ENCODE measurements around the gene ACSBG1. TPM values are rescaled to one million over a fixed set of nuclear protein-coding genes. Genes with fewer than 3 reads are reported as not detected.

Gene ACSBG1, protein sequence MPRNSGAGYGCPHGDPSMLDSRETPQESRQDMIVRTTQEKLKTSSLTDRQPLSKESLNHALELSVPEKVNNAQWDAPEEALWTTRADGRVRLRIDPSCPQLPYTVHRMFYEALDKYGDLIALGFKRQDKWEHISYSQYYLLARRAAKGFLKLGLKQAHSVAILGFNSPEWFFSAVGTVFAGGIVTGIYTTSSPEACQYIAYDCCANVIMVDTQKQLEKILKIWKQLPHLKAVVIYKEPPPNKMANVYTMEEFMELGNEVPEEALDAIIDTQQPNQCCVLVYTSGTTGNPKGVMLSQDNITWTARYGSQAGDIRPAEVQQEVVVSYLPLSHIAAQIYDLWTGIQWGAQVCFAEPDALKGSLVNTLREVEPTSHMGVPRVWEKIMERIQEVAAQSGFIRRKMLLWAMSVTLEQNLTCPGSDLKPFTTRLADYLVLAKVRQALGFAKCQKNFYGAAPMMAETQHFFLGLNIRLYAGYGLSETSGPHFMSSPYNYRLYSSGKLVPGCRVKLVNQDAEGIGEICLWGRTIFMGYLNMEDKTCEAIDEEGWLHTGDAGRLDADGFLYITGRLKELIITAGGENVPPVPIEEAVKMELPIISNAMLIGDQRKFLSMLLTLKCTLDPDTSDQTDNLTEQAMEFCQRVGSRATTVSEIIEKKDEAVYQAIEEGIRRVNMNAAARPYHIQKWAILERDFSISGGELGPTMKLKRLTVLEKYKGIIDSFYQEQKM
- 0.48 and 1.2 TPM in 2 replicates for total RNA-seq (2021)
- percentile 20 among the genes with signal in this experiment for Bru-seq, nascent RNA
- BruChase-seq, experiment 1, labeled RNA remaining after a 2-hour chase = percentile 14 among the genes with signal in this experiment
- percentile 15 among the genes with signal in this experiment for BruChase-seq, experiment 2, labeled RNA remaining after a 6-hour chase
- long read RNA-seq = 0 reads

DNA sequence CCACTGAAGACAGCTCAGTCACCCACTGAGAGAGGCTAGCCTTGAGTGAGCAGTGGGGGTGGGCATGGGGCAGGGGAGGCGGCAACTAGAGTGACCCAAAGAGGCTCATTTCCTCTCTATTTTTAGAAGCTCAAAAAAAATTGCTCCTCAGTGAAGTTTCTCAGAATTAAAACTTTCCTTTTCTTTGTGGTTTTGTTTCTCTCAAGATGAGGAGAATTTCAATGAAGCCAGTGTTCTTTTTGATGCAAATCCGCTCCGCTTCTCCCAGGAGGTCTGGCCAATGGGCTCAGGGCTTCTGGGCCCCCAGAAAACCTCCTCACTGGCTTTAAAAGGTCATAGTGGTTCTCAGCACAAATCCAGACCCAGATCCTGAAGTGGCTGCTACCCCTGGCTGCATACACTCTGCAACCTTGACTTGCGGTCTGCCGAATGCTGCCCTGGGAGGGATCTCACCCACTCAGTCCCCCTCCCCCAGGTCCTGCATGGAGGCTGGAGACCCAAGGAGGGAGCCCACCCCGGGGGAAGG is at the start of gene ACSBG1:
ACSBG1 (minus strand) TSS at position 51 of the 526 bp plus-strand sequence. CDS start 64 bp downstream, outside the sequence.
- Histone ChIP-seq H3K27ac (no peak within 1 kb of the TSS), H3K4me2 (no peak within 1 kb of the TSS), H3K27me3 (ENCODE audit: insufficient read depth, low read depth) (no peaks in the 10 kb centered on the region; the same call in 1 of the 2 replicates), H3K36me3 (ENCODE audit: low read depth) (no peaks in the 10 kb centered on the region), H4K20me1 (ENCODE audit: insufficient read depth) (no peaks in the 10 kb centered on the region), H3K4me3 (no peak within 1 kb of the TSS), H3K9me2 (ENCODE audit: insufficient read depth) (no peaks in the 10 kb centered on the region), H3F3A (ENCODE audit: insufficient read depth, low read depth) (no peaks in the 10 kb centered on the region; the same call in 1 of the 2 replicates), H3K9me3 (ENCODE audit: insufficient read depth, low read depth) (no peaks in the 10 kb centered on the region), H2AFZ (no peak within 1 kb of the TSS), H3K79me2 (ENCODE audit: low read depth) (no peaks in the 10 kb centered on the region), H3K4me1 (replicated peaks; ENCODE audit: insufficient read depth) (0 out of 2 replicates have a peak, but pooled peaks cover 3% of the 10 kb centered on the region)
- no TSS peak for BruUV-seq (replicated peaks)
- DNase-seq = no peak
- ChIA-PET POLR2A (ENCODE audit: unreplicated experiment) (no interaction called here), CTCF (no interaction called here)
- TF ChIP-seq EZH2 (IDR thresholded peaks at IDR 0.05; ENCODE audit: low read depth) = no peak
- TF ChIP-seq, protein P1, sequence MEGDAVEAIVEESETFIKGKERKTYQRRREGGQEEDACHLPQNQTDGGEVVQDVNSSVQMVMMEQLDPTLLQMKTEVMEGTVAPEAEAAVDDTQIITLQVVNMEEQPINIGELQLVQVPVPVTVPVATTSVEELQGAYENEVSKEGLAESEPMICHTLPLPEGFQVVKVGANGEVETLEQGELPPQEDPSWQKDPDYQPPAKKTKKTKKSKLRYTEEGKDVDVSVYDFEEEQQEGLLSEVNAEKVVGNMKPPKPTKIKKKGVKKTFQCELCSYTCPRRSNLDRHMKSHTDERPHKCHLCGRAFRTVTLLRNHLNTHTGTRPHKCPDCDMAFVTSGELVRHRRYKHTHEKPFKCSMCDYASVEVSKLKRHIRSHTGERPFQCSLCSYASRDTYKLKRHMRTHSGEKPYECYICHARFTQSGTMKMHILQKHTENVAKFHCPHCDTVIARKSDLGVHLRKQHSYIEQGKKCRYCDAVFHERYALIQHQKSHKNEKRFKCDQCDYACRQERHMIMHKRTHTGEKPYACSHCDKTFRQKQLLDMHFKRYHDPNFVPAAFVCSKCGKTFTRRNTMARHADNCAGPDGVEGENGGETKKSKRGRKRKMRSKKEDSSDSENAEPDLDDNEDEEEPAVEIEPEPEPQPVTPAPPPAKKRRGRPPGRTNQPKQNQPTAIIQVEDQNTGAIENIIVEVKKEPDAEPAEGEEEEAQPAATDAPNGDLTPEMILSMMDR (conservative IDR thresholded peaks at IDR 0.05) = no peak
- intact Hi-C loops (cut with micrococcal nuclease; ENCODE audit: unreplicated experiment) = no loop called here

DNA sequence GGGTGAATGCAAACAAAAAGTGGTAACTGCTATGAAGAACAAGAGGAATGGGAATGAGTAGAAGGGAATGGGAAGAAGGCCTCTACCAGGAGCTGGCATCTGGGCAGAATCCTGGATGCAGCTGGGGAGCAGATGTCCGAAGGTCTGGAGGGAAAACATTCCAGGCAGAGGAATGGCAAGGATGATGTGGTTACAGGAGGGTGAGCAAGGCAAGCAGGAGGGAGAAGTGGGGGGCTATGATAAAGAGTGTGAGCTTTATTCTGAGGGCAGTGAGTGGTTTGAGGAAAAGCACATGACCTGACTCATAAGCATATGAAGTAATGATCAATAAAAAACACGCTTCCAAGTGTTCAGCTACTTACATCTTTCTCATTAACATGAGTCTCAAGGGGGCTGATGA is 48.0 kb upstream of the ACSBG1 start:
- Histone ChIP-seq H3F3A (ENCODE audit: insufficient read depth, low read depth) (no peaks in the 10 kb centered on the region), H3K9me3 (ENCODE audit: insufficient read depth, low read depth) (no peaks in the 10 kb centered on the region), H3K4me2 (no peak overlapping the region), H3K27ac (no peak overlapping the region), H3K9me2 (ENCODE audit: insufficient read depth) (no peaks in the 10 kb centered on the region), H3K36me3 (ENCODE audit: low read depth) (peaks cover 6% of the 10 kb centered on the region; the same call in 1 of the 2 replicates), H3K4me3 (no peak overlapping the region), H4K20me1 (ENCODE audit: insufficient read depth) (no peaks in the 10 kb centered on the region), H2AFZ (no peak overlapping the region), H3K27me3 (ENCODE audit: insufficient read depth, low read depth) (no peaks in the 10 kb centered on the region), H3K4me1 (replicated peaks; ENCODE audit: insufficient read depth) (no peaks in the 10 kb centered on the region), H3K79me2 (ENCODE audit: low read depth) (no peaks in the 10 kb centered on the region)
- POLR2A ChIA-PET (ENCODE audit: unreplicated experiment) = interaction anchor here (0.6 kb wide), 1 partner anchor 592 kb away, joined by 8 read pairs; no protein-coding TSS in a partner anchor
- intact Hi-C loops (cut with micrococcal nuclease; ENCODE audit: unreplicated experiment) = no loop called here
- BruUV-seq (replicated peaks) = no TSS peak
- CTCF ChIA-PET = no interaction called here
- no peak for TF ChIP-seq EZH2 (IDR thresholded peaks at IDR 0.05; ENCODE audit: low read depth)
- TF ChIP-seq, protein P1 (conservative IDR thresholded peaks at IDR 0.05) = no peak
- DNase-seq = no peak

Data from PC-9 (cell line).